Activated CD8-positive, alpha-beta memory T cell treated with anti-CD3 and anti-CD28 coated beads for 48 hours (primary cell): ENCODE data around the gene SRSF2.
"Not testable (repeated sequence)": the region's sequence is repeated elsewhere in the genome, so short reads cannot be mapped to it uniquely, and the experiment has no call there.

Experiments used
- DNase-seq, 3 experiments: peaks; one replicate each; pipeline ENCODE4 v3.0.0-alpha.2; 2020; ENCODE audit warnings: low read depth in 2 of 3, low spot score in 2 of 3

Gene SRSF2

GRCh38 chr17:76739568-76740115 lies 2.5 kb upstream of the SRSF2 start:
- DNase-seq: not testable (repeated sequence)

GRCh38 chr17:76738468-76738850 lies 1.3 kb upstream of the SRSF2 start:
- DNase-seq: no peak

DNA sequence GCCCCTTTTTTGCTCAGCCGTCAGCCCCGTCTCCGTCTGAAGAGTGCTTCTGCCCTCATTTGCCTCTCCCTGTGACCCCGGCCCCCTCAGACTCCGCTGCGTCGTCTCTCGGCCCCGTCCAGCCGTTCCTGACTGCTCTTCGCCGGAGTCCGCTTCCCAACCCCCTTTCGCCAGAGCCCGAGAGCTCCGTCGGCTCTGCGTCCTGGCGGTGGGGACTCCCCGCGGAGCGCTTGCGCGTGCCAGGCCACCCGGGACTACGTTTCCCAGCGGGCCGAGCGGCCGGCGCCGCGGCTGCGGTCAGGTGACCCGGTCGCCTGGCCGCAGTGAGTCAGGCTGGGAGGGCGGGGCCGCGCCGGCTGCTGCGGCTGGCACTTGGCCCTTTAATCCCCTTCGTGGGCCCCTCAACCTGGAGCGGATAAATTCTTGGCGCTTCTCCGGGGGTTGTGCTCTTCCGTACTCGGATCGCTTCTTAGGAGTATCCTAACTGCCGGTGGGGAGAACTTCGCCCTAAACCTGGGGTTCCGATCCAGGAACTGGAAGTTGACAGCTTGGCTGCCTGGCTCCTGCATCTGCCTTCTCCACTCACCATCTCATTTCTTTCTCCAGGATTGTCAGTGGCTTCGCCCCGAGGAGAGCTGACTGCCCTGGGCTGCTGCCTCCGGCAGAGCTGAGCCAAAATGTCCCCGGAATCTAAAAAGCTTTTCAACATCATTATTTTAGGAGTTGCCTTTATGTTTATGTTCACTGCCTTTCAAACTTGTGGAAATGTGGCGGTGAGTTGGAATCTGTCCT lies 741 bp upstream of the SRSF2 start, which contains the start of gene MFSD11:
Gene MFSD11, plus strand, starts transcription at position 444 of the 792 bp plus-strand sequence. Its CDS starts 234 bp downstream, at position 678.
- peak; percentile 81 to 91 (median 87) for DNase-seq

DNA sequence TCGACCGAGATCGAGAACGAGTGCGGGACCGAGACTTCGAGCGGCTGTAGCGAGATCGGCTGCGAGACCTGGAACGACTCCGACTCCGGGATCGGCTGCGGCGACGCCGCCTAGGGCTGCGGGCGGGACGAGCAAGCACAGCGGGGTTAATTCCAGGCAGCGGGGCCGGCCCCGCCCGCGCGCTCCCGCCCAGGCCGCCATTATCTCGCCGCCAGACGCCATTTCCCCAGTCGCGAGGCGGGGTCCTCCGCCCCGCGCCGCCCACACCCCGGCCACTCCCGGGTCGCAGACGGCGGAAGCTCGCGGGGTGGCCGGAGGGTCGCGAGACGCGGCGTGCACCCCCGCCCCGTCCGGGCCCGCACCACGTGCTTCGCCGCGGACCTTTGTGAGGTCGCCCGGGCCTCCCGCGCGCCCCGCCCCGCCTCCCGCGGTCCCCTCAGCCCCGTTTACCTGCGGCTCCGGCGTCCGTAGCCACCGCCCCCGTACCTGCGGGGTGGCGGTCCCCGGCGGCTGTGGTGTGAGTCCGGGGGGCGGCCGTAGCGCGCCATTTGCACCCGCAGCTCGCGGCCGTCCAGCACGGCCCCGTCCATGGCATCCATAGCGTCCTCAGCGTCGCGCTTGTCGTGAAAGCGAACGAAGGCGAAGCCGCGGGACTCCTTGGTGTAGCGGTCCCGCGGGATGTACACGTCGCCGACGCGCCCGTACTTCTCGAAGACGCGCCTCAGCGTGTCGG lies 616 bp downstream of the SRSF2 start:
- peak in 1 of 3 experiments; percentile 36 for DNase-seq

- no peak for DNase-seq
Observed at GRCh38 chr17:76735586-76736348, 1.4 kb downstream of the SRSF2 start.

DNA sequence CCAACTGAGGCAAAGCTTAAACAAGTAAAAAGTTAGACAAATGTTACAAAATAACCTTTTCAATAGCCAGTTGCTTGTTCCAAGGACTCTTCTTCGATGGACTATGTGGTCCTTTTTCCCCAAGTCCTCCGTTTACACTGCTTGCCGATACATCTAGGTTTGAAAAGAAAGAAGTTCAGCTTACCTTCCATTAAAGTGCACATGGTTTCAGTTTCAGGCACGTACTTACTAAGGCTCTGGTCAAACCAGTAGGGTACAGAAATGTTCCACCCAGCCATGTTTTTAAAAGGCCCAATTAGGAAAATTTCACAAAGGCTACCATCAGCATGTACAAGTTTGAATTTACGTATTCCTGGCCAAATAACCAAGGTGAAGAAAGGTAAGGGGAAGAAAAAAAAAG lies 2.1 kb downstream of the SRSF2 start:
- DNase-seq: no peak

DNA sequence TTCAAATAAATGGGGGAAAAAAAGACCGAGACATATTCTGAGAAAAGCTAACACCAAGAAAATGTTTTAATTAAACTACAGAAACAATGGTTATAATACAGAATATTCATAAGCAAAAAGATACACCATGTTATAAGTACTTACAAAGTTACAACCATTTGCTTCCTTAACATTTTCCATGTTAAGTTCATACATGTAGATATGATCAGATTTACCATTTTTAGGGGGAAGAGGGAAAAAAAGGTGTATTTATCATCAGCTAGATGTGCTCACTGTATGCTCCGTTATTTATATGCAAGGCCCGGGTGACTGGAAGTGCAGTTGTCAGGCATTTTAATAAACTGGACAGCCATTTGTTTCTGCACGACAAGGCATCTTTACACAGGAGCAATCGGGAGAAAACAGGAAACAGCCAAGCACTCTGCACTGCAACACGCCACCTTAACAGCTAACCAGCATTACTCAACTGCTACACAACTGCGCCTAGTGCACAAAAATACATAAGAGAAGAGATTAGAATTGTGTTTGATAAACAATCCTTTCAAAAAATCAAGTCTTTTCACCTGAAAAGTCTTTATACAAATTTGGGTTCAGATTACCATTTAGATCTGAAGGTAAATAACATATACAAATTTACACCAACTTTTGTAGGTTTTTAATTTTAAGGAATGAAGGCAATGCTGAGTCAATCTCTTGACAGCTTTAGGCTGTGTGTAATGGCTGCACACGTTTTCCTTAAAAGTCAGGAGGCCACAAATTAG lies 2.9 kb downstream of the SRSF2 start:
- no peak for DNase-seq

DNA sequence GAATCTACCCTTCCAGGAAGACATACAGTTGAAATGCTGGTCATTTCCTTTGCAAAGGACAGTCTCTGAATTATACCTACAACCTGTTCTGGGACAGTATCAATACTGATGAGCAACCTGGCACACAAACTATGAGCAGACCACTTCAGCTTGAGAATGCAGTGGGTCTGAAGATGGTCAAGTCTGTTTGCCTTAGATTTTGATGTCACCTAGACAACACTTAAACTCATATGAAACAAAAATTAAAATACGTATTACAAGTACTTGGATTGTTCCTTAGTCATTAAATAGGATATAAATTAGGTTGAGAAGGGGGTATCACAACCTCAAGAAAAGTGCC lies 3.5 kb downstream of the SRSF2 start:
- DNase-seq: no peak

DNA sequence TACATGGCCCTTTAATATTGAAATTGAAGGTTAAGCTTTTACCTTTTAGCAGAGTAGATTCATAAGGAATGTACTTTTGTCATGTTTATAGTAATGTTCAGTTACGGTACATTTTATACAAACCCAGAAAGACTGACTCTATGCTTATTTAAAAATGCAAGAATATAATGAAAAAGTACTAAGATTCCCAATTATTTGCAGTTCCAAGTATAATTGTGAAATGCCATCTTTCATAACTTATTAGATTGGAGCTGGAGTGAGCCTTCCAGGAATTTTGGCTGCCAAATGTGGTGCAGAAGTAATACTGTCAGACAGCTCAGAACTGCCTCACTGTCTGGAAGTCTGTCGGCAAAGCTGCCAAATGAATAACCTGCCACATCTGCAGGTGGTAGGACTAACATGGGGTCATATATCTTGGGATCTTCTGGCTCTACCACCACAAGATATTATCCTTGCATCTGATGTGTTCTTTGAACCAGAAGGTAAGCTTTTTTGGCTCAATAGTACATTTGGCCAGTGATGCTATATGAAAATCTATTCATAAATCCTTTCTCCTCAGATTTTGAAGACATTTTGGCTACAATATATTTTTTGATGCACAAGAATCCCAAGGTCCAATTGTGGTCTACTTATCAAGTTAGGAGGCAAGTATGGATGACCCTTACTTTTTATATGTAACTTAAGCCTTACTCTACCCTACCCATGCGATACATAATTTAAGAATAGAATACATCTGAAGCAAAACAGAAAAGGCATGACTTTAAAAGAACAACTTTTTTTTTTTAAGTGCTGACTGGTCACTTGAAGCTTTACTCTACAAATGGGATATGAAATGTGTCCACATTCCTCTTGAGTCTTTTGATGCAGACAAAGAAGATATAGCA lies 4.2 kb downstream of the SRSF2 start:
- DNase-seq: no peak

DNA sequence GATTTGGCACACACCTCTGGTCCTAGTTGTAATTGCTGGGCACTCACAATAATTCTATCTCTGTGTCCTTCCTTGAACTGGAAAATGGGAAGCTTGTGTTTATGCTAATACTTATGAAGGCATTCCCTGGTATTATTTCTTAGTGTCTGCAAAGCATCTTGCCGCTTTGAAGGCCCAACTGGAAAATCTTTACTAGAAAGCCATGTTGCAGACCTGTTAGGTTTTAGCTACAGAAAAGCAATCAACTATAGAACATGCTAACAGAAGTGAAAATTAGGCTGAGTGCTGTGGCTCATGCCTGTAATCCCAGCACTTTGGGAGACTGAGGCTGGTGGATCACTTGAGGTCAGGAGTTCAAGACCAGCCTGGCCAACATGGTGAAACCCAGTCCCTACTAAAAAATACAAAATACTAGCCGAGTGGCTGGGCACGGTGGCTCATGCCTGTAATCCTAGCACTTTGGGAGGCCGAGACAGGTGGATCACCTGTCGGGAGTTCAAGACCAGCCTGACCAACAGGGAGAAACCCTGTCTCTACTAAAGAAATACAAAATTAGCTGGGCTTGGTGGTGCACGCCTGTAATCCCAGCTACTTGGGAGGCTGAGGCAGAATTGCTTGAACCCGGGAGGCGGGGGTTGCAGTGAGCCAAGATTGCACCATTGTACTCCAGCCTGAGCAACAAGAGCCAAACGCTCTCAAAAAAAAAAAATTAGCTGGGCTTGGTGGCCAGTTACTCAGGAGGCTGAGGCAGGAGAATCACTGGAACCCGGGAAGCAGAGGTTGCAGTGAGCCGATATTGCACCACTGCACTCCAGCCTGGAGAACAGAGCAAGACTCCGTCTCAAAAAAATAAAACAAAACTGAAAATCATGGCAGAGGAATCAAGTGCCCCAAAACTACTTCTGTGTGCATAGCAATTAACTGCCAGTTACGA lies 5.1 kb downstream of the SRSF2 start:
- DNase-seq: not testable (repeated sequence)

- no peak for DNase-seq
Observed at GRCh38 chr17:76727745-76728456, 9.2 kb downstream of the SRSF2 start.

- DNase-seq: peak in 2 of 3 experiments; percentile 59 to 79
Observed at GRCh38 chr17:76726776-76727718, 10.1 kb downstream of the SRSF2 start, which contains the start of gene METTL23. Gene METTL23, plus strand, starts transcription at chr17:76726839. Its CDS starts 2,872 bp downstream, at chr17:76729711.

DNA sequence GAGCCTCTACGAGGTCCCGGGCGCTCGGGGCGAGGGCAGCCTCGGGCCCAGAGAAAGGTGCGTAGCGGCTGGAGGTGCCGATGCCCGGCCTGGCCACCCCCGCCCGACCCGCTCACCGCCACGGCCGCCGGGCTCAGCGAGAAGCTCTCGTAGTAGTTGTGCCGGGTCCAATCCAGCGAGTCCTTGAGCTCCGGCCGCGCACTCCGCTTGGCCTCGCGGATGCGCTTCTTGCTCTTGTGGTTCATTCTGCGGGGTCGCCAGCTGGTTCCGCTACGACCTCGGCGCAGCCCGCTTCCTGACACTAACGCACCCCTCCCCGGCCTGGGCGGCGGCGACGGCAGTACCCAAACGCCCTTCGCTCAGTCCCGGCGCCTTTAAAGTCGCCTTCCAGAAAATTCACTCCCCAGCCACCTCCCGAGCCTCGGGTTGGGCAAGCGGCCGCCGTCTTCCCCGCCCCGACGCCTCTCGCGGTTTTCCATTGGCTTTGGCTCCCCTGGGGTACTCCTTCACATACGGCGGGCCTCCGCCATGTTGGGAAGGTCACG lies 10.8 kb downstream of the SRSF2 start, which contains the start of gene JMJD6:
Gene JMJD6, minus strand, starts transcription at position 376 of the 545 bp plus-strand sequence. Its CDS starts 131 bp downstream, at position 245.
- DNase-seq: peak in 2 of 3 experiments; percentile 86 to 91

GRCh38 chr17:76725580-76726230 lies 11.4 kb downstream of the SRSF2 start:
- DNase-seq: peak in 2 of 3 experiments; percentile 47 to 57

- no peak for DNase-seq
Observed at GRCh38 chr17:76723812-76724211, 13.3 kb downstream of the SRSF2 start.

GRCh38 chr17:76722977-76723376 lies 14.2 kb downstream of the SRSF2 start:
- DNase-seq: not testable (repeated sequence)
